ENCODE data around the gene GPATCH8. TPM values are rescaled to one million over a fixed set of nuclear protein-coding genes. Genes with fewer than 3 reads are reported as not detected.

Gene GPATCH8
- polyA plus RNA-seq, 3 donors: 8.8 to 15.9 (median 14.9) TPM

DNA sequence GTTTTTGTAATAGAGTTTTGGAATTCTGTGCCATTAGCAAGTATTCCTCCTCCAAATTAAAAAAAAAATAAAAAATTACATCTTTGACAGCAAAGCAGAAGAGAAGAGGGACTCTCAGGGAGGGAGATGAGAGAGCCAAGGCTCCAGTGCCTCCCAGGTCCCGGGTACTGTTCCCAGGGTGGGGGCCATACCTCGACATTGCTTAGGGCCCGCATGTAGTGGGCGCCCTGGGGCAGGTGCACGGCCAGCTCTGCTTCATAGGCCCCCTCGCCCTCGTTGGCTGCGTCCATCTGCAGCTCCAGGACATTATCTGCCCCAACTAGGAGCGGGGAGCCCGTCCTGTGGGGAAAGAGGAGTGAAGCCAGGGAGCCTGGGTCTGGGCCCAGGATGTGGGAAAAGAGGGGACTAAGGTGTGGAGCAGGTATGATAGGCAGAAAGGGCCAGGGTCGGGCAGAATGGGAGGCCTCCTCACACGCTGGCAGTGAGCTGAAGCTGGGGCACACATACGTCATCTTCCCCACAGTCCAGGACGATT, 125.0 kb downstream of the GPATCH8 start:
- Histone ChIP-seq H3K27me3 (ENCODE audit: control insufficient read depth in 2 of 2, insufficient read depth in 2 of 2, low read length in 2 of 2) (peaks cover 0 to 10% of the 10 kb centered on the region in 2 donors), H3K4me3 (replicated peaks in 1 of 3; ENCODE audit: low read depth in 2 of 3, low read length in 3 of 3) (no peak overlapping the region), H3K36me3 (replicated peaks in 1 of 2; ENCODE audit: control insufficient read depth in 1 of 2, insufficient read depth in 2 of 2, low read length in 2 of 2) (no peaks in the 10 kb centered on the region), H3K4me1 (ENCODE audit: control insufficient read depth in 1 of 2, insufficient read depth in 2 of 2, low read length in 2 of 2) (no peaks in the 10 kb centered on the region), H3K9ac (ENCODE audit: insufficient read depth, low read length, poor library complexity, severe bottlenecking) (no peak overlapping the region), H3K9me3 (replicated peaks in 1 of 2; ENCODE audit: control insufficient read depth in 1 of 2, insufficient read depth in 1 of 2, low read length in 2 of 2) (no peaks in the 10 kb centered on the region), H2AFZ (ENCODE audit: insufficient read depth, low read depth, low read length, poor library complexity, severe bottlenecking) (no peak overlapping the region), H3K4me2 (replicated peaks; ENCODE audit: extremely low read depth, low read length, poor library complexity, severe bottlenecking) (no peak overlapping the region), H4K20me1 (ENCODE audit: insufficient read depth, low read length) (no peaks in the 10 kb centered on the region), H3K27ac (ENCODE audit: low read depth in 1 of 2, low read length in 2 of 2) (no peak overlapping the region), H3K79me2 (ENCODE audit: insufficient read depth, low read length) (no peaks in the 10 kb centered on the region)
- H3K4me1 Mint-ChIP-seq: no peaks in the 10 kb centered on the region
- H3K4me3 Mint-ChIP-seq: no peak overlapping the region
- H3K9me3 Mint-ChIP-seq: peaks cover 0 to 2% (median 0%) of the 10 kb centered on the region in 7 donors
- TF ChIP-seq, protein P1, sequence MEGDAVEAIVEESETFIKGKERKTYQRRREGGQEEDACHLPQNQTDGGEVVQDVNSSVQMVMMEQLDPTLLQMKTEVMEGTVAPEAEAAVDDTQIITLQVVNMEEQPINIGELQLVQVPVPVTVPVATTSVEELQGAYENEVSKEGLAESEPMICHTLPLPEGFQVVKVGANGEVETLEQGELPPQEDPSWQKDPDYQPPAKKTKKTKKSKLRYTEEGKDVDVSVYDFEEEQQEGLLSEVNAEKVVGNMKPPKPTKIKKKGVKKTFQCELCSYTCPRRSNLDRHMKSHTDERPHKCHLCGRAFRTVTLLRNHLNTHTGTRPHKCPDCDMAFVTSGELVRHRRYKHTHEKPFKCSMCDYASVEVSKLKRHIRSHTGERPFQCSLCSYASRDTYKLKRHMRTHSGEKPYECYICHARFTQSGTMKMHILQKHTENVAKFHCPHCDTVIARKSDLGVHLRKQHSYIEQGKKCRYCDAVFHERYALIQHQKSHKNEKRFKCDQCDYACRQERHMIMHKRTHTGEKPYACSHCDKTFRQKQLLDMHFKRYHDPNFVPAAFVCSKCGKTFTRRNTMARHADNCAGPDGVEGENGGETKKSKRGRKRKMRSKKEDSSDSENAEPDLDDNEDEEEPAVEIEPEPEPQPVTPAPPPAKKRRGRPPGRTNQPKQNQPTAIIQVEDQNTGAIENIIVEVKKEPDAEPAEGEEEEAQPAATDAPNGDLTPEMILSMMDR (IDR thresholded peaks at IDR 0.05): no peak
- WGBS (ENCODE audit: insufficient coverage): 94% methylated on average over 5 of the region's 14 CpGs
- intact Hi-C loops (cut with micrococcal nuclease): no loop called here
- no peaks in the 10 kb centered on the region for H3K36me3 Mint-ChIP-seq
- no peak for DNase-seq
- H3K27me3 Mint-ChIP-seq (ENCODE audit: low read depth in 3 of 3): peaks cover 10 to 32% (median 19%) of the 10 kb centered on the region in 3 donors
- H3K27ac Mint-ChIP-seq: no peak overlapping the region

DNA sequence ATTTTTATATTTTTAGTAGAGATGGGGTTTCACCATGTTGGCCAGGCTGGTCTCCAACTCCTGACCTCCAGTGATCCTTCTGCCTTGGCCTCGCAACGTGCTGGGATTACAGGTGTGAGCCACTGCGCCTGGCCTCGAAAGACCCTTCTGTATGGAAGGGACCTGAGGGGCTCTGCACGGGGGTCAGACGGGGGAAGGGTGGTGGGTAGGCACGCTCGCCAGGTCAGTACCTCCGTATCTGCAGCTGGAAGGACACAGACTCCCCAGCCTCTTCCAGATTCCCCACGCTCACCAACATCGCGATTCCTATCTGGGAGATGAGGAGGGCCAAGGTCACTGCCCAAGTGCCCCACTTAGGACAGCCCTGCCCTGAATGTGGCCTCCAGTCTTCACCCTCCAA, 126.4 kb downstream of the GPATCH8 start:
- Histone ChIP-seq H2AFZ (ENCODE audit: insufficient read depth, low read depth, low read length, poor library complexity, severe bottlenecking) (no peak overlapping the region), H3K27me3 (ENCODE audit: control insufficient read depth in 2 of 2, insufficient read depth in 2 of 2, low read length in 2 of 2) (peaks cover 0 to 8% of the 10 kb centered on the region in 2 donors), H3K27ac (ENCODE audit: low read depth in 1 of 2, low read length in 2 of 2) (no peak overlapping the region), H3K36me3 (replicated peaks in 1 of 2; ENCODE audit: control insufficient read depth in 1 of 2, insufficient read depth in 2 of 2, low read length in 2 of 2) (no peaks in the 10 kb centered on the region), H3K9me3 (replicated peaks in 1 of 2; ENCODE audit: control insufficient read depth in 1 of 2, insufficient read depth in 1 of 2, low read length in 2 of 2) (no peaks in the 10 kb centered on the region), H3K4me3 (replicated peaks in 1 of 3; ENCODE audit: low read depth in 2 of 3, low read length in 3 of 3) (no peak overlapping the region), H3K4me2 (replicated peaks; ENCODE audit: extremely low read depth, low read length, poor library complexity, severe bottlenecking) (no peak overlapping the region), H3K4me1 (ENCODE audit: control insufficient read depth in 1 of 2, insufficient read depth in 2 of 2, low read length in 2 of 2) (no peaks in the 10 kb centered on the region), H3K9ac (ENCODE audit: insufficient read depth, low read length, poor library complexity, severe bottlenecking) (no peak overlapping the region), H3K79me2 (ENCODE audit: insufficient read depth, low read length) (no peaks in the 10 kb centered on the region), H4K20me1 (ENCODE audit: insufficient read depth, low read length) (no peaks in the 10 kb centered on the region)
- no peak for DNase-seq
- Mint-ChIP-seq H3K9me3 (peaks cover 0 to 2% (median 0%) of the 10 kb centered on the region in 7 donors), H3K4me3 (no peak overlapping the region), H3K27me3 (ENCODE audit: low read depth in 3 of 3) (peaks cover 12 to 29% (median 19%) of the 10 kb centered on the region in 3 donors), H3K27ac (no peak overlapping the region), H3K4me1 (no peaks in the 10 kb centered on the region), H3K36me3 (no peaks in the 10 kb centered on the region)
- intact Hi-C loops (cut with micrococcal nuclease): no loop called here
- TF ChIP-seq, protein P1 (IDR thresholded peaks at IDR 0.05): no peak
- 84% methylated on average over 7 of the region's 12 CpGs for WGBS (ENCODE audit: insufficient coverage)
